HCT116 (cell line): ENCODE data around the gene FGGY. TPM values are rescaled to one million over a fixed set of nuclear protein-coding genes. Genes with fewer than 3 reads are reported as not detected.

Source experiments
- ATAC-seq: fragments of 200-7000 bp; cut with Tn5 transposase; 2 replicates; pipeline ENCODE4 v1.9.1; 2020; ENCODE audit warnings: mild to moderate bottlenecking, moderate library complexity
- BruUV-seq: library from RNA; stranded (reverse); fragments of 400-500 nt; replicated peaks from 2 replicates; lab custom pipeline; 2021; lab: Mats Ljungman, UMichigan
- CTCF ChIA-PET: fragments of 300-600 bp; sonication (Branson Sonifier 250); formaldehyde crosslinking; loops from one replicate; lab custom pipeline; 2021; ENCODE audit warnings: antibody characterized with exemption; lab: Charles Lee
- POLR2A ChIA-PET: fragments of 300-600, 350-600 bp; sonication (Branson Sonifier 250); formaldehyde crosslinking; loops from one replicate; lab custom pipeline; 2021; ENCODE audit warnings: antibody characterized with exemption; lab: Charles Lee
- RAD21 ChIA-PET, 2 experiments: fragments of 300-600 bp; sonication (Branson Sonifier 250); formaldehyde crosslinking; loops; one replicate each; lab custom pipeline; 2023; ENCODE audit warnings: low total read pairs in 2 of 2; ENCODE audit not compliant: uncharacterized antibody in 2 of 2, unreplicated experiment in 2 of 2, low non-redundant PET in 1 of 2; lab: Charles Lee
- DNase-seq: peaks from one replicate; pipeline ENCODE4 v3.0.0-alpha.2; 2010; ENCODE audit warnings: low read depth, low spot score
- H2AFZ ChIP-seq: fragments of 200-600 bp; shearing (Covaris generic), sonication (generic); 2 replicates; pipeline ENCODE4 v1.6.1; 2017; ENCODE audit warnings: low read depth, mixed run types, mixed read lengths, antibody characterized with exemption, low read length; ENCODE audit not compliant: poor library complexity, severe bottlenecking
- H3K27ac ChIP-seq: 2 replicates; pipeline ENCODE4 v1.5.1; 2012; ENCODE audit warnings: low read depth, low read length
- H3K27me3 ChIP-seq: fragments of 200-600 bp; sonication (generic); 2 replicates; pipeline ENCODE4 v1.6.1; 2016; ENCODE audit warnings: mixed run types, low read length, mixed read lengths; ENCODE audit not compliant: insufficient read depth
- H3K36me3 ChIP-seq, 2 experiments: fragments of 200-500 bp in 1 of 2; fragments of 200-600 bp in 1 of 2; sonication (Bioruptor generic) in 1 of 2; sonication (generic) in 1 of 2; 2 replicates each; pipeline versions ENCODE4 v1.5.1 to v1.6.1; 2014 to 2016; ENCODE audit warnings: low read length in 2 of 2, inconsistent platforms in 1 of 2, mixed read lengths in 1 of 2, mixed run types in 1 of 2; ENCODE audit not compliant: insufficient read depth in 2 of 2, control insufficient read depth in 1 of 2
- H3K4me1 ChIP-seq, 2 experiments: fragments of 200-600 bp in 1 of 2; sonication (generic) in 1 of 2; 2 replicates each; pipeline versions ENCODE4 v1.5.1 to v1.6.1; 2012 to 2017; ENCODE audit warnings: low read length in 2 of 2, inconsistent platforms in 1 of 2, mild to moderate bottlenecking in 1 of 2, mixed read lengths in 1 of 2, mixed run types in 1 of 2, moderate library complexity in 1 of 2; ENCODE audit not compliant: insufficient read depth in 2 of 2, control insufficient read depth in 1 of 2
- H3K4me2 ChIP-seq: fragments of 200-600 bp; sonication (generic); 2 replicates; pipeline ENCODE4 v1.6.1; 2017; ENCODE audit warnings: mixed run types, low read length, mixed read lengths
- H3K4me3 ChIP-seq, 2 experiments: fragments of 200-600 bp in 1 of 2; sonication (generic) in 1 of 2; replicated peaks in 1 of 2; 2 replicates each; pipeline ENCODE4 v1.5.1; 2011 to 2016; ENCODE audit warnings: low read length in 2 of 2, control low read depth in 1 of 2, low read depth in 1 of 2, mild to moderate bottlenecking in 1 of 2, mixed read lengths in 1 of 2, mixed run types in 1 of 2
- H3K79me2 ChIP-seq: fragments of 200-600 bp; sonication (generic); 2 replicates; pipeline ENCODE4 v1.6.1; 2017; ENCODE audit warnings: mild to moderate bottlenecking, mixed run types, low read length, moderate library complexity, mixed read lengths; ENCODE audit not compliant: insufficient read depth
- H3K9ac ChIP-seq: fragments of 200-600 bp; sonication (generic); 2 replicates; pipeline ENCODE4 v1.6.1; 2016; ENCODE audit warnings: low read length, mixed read lengths
- H3K9me2 ChIP-seq: fragments of 200-600 bp; sonication (generic), shearing (Covaris generic); 2 replicates; pipeline ENCODE4 v1.6.1; 2017; ENCODE audit warnings: mixed run types, mild to moderate bottlenecking, moderate library complexity; ENCODE audit not compliant: insufficient read depth
- H3K9me3 ChIP-seq, 2 experiments: fragments of 200-500 bp in 1 of 2; fragments of 200-600 bp in 1 of 2; sonication (Bioruptor generic) in 1 of 2; sonication (generic) in 1 of 2; 2 replicates each; pipeline ENCODE4 v1.6.1; 2014 to 2017; ENCODE audit warnings: low read length in 2 of 2, mixed read lengths in 2 of 2, inconsistent platforms in 1 of 2, low read depth in 1 of 2, mild to moderate bottlenecking in 1 of 2, mixed run types in 1 of 2, moderate library complexity in 1 of 2; ENCODE audit not compliant: control insufficient read depth in 1 of 2, insufficient read depth in 1 of 2
- H4K20me1 ChIP-seq: fragments of 200-600 bp; sonication (generic), shearing (Covaris generic); 2 replicates; pipeline ENCODE4 v1.6.1; 2017; ENCODE audit warnings: mixed run types, mild to moderate bottlenecking, moderate library complexity; ENCODE audit not compliant: insufficient read depth
- CEBPB ChIP-seq: IDR thresholded peaks from 2 replicates; pipeline ENCODE4 v1.6.1; 2012; ENCODE audit warnings: low read depth
- ELF1 ChIP-seq: IDR thresholded peaks from 2 replicates; pipeline ENCODE4 v1.6.1; 2012; ENCODE audit warnings: low read depth, borderline replicate concordance
- EZH2 ChIP-seq: fragments of 200-600 bp; sonication (generic); IDR thresholded peaks from 2 replicates; pipeline ENCODE4 v1.6.1; 2017; ENCODE audit warnings: antibody characterized with exemption, mixed run types
- EZH2phosphoT487 ChIP-seq: fragments of 200-600 bp; IDR thresholded peaks from 2 replicates; pipeline ENCODE4 v1.6.1; 2018; ENCODE audit warnings: antibody characterized with exemption, borderline replicate concordance
- POLR2A ChIP-seq: IDR thresholded peaks from 2 replicates; pipeline ENCODE4 v1.7.0; 2011; ENCODE audit warnings: borderline replicate concordance; ENCODE audit not compliant: insufficient read depth, insufficient read length; ENCODE audit errors: extremely low read depth
- POLR2AphosphoS5 ChIP-seq: IDR thresholded peaks from 2 replicates; pipeline ENCODE4 v1.6.1; 2011; ENCODE audit warnings: mild to moderate bottlenecking, low read depth, low read length, moderate library complexity
- RAD21 ChIP-seq: IDR thresholded peaks from 2 replicates; pipeline ENCODE4 v1.6.1; 2012; ENCODE audit warnings: low read depth, mild to moderate bottlenecking
- SIN3A ChIP-seq: IDR thresholded peaks from 2 replicates; pipeline ENCODE4 v1.6.1; 2012; ENCODE audit warnings: low read depth
- TCF7L2 ChIP-seq: IDR thresholded peaks from 2 replicates; pipeline ENCODE4 v1.7.0; 2011; ENCODE audit warnings: borderline replicate concordance, inconsistent platforms; ENCODE audit not compliant: insufficient read depth, insufficient read length; ENCODE audit errors: extremely low read depth
- ZFX ChIP-seq: fragments of 450-650 bp; IDR thresholded peaks from 2 replicates; pipeline ENCODE4 v1.6.1; 2017
- ZNF274 ChIP-seq: fragments of 200-500 bp; sonication (Bioruptor generic); IDR thresholded peaks from 2 replicates; pipeline ENCODE4 v1.6.1; 2014; ENCODE audit warnings: mild to moderate bottlenecking, low read depth, low read length, inconsistent platforms
- intact Hi-C: fragments of 100-400 bp; cut with micrococcal nuclease; formaldehyde crosslinking; loops from 2 replicates; pipeline ENCODE4 v1.10.0; 2022
- total RNA-seq: library from RNA; stranded (reverse); gene quantifications from one replicate; pipeline ENCODE4 v1.2.1, GENCODE V29; 2021; ENCODE audit not compliant: unreplicated experiment
- TF ChIP-seq, protein P1 (sequence below): IDR thresholded peaks from 2 replicates; pipeline ENCODE4 v1.6.1; 2012; ENCODE audit warnings: low read depth
- TF ChIP-seq, protein P2 (sequence below): IDR thresholded peaks from 2 replicates; pipeline ENCODE4 v1.6.1; 2011; ENCODE audit warnings: mild to moderate bottlenecking, low read length, moderate library complexity; ENCODE audit not compliant: insufficient replicate concordance; ENCODE audit errors: extremely low read depth
- TF ChIP-seq, protein P3 (sequence below): IDR thresholded peaks from 2 replicates; pipeline ENCODE4 v1.6.1; 2012

The FGGY gene
- total RNA-seq, 1 experiment from 2014 or later, result 10.6 TPM

DNA sequence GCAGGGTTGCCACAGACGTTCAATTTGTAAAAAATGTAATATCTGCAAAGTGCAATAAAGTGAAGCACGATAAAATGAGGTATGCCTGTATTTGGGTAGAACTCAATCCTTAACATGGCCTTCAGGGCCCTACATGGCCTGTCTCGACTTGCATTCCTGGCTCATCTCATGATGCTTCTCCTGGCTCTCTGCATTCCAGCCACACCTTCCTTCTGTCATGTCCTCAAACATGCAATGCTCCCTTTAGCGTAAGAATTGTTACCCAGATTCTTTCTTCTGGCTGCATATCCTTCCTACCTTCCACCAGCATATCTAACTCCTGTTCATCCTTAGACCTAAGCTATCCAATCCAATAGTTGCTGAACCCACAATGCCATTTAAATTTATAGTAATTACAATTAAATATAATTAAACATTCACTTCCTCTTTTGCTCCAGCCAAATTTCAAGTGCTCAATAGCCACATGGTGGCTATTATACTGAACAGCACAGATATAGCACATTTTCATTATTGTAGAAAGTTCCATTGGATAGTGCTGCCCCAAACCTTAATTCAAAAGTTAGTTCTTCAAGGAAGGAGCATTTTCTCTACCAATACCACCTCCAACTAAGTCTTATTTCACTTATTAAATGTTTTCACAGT, 32.6 kb downstream of the FGGY start:
- ATAC-seq (no peak), DNase-seq (no peak)
- intact Hi-C loops, result no loop called here
- BruUV-seq, result no TSS peak
- ChIA-PET RAD21 (no interaction called here), POLR2A (no interaction called here), CTCF (no interaction called here)
- Histone ChIP-seq H3K9me2 (no peaks in the 10 kb centered on the region), H2AFZ (no peak overlapping the region), H3K4me1 (no peaks in the 10 kb centered on the region), H3K9me3 (no peaks in the 10 kb centered on the region), H3K27me3 (no peaks in the 10 kb centered on the region), H4K20me1 (no peaks in the 10 kb centered on the region), H3K79me2 (no peaks in the 10 kb centered on the region), H3K4me3 (no peak overlapping the region), H3K9ac (no peak overlapping the region), H3K27ac (no peak overlapping the region), H3K36me3 (no peaks in the 10 kb centered on the region), H3K4me2 (no peak overlapping the region)
- TF ChIP-seq, protein P1, sequence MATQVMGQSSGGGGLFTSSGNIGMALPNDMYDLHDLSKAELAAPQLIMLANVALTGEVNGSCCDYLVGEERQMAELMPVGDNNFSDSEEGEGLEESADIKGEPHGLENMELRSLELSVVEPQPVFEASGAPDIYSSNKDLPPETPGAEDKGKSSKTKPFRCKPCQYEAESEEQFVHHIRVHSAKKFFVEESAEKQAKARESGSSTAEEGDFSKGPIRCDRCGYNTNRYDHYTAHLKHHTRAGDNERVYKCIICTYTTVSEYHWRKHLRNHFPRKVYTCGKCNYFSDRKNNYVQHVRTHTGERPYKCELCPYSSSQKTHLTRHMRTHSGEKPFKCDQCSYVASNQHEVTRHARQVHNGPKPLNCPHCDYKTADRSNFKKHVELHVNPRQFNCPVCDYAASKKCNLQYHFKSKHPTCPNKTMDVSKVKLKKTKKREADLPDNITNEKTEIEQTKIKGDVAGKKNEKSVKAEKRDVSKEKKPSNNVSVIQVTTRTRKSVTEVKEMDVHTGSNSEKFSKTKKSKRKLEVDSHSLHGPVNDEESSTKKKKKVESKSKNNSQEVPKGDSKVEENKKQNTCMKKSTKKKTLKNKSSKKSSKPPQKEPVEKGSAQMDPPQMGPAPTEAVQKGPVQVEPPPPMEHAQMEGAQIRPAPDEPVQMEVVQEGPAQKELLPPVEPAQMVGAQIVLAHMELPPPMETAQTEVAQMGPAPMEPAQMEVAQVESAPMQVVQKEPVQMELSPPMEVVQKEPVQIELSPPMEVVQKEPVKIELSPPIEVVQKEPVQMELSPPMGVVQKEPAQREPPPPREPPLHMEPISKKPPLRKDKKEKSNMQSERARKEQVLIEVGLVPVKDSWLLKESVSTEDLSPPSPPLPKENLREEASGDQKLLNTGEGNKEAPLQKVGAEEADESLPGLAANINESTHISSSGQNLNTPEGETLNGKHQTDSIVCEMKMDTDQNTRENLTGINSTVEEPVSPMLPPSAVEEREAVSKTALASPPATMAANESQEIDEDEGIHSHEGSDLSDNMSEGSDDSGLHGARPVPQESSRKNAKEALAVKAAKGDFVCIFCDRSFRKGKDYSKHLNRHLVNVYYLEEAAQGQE, result no peak
- TF ChIP-seq, protein P2, sequence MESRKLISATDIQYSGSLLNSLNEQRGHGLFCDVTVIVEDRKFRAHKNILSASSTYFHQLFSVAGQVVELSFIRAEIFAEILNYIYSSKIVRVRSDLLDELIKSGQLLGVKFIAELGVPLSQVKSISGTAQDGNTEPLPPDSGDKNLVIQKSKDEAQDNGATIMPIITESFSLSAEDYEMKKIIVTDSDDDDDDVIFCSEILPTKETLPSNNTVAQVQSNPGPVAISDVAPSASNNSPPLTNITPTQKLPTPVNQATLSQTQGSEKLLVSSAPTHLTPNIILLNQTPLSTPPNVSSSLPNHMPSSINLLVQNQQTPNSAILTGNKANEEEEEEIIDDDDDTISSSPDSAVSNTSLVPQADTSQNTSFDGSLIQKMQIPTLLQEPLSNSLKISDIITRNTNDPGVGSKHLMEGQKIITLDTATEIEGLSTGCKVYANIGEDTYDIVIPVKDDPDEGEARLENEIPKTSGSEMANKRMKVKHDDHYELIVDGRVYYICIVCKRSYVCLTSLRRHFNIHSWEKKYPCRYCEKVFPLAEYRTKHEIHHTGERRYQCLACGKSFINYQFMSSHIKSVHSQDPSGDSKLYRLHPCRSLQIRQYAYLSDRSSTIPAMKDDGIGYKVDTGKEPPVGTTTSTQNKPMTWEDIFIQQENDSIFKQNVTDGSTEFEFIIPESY, result no peak
- TF ChIP-seq, protein P3, sequence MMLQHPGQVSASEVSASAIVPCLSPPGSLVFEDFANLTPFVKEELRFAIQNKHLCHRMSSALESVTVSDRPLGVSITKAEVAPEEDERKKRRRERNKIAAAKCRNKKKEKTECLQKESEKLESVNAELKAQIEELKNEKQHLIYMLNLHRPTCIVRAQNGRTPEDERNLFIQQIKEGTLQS, result no peak
- no peak for TF ChIP-seq ZNF274
- TF ChIP-seq ZFX, result no peak
- TF ChIP-seq RAD21, result no peak
- no peak for TF ChIP-seq ELF1
- TF ChIP-seq CEBPB, result no peak
- TF ChIP-seq POLR2A, result no peak
- no peak for TF ChIP-seq POLR2AphosphoS5
- TF ChIP-seq TCF7L2, result no peak
- no peak for TF ChIP-seq SIN3A
- no peak for TF ChIP-seq EZH2
- no peak for TF ChIP-seq EZH2phosphoT487
